Measurements from ENCODE around the gene CAPN13.

CAPN13 gene

DNA sequence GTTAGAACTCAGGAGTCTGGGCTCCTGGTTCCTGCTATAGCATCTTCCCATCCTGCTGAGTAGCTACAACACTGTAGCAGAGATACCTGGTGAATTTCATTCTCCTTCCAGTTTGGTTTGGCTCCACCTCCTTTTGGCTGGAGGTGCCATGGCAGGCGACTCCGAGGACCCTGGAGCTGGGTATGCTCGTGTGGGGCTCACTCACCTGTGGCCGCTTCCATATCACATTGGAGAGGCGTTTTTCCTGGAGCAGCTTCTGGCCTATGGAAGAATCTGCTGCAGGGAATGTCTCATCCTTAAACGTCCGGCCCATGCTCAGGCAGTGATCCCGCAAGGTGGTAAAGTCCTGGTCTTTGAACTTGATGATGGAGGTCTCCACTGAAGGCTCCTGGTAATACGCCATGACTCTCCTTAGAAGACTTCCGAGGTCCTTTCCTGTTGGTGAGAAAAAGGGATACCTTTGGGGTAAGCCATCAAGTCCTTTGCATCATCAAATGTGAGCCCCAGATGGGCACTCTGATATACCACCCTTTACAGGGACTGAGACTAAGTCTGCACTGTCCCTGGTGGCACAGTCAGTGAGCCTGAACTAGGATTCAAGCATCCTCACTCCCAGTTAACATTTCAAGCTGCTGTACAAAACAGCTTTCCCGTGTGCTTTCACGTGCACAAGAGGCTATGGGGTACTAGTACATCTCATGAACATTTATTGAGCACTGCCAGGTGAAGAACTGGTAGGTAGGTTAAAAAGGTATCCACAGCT, 20.1 kb downstream of the CAPN13 start:
- DNase-seq = no peak

DNA sequence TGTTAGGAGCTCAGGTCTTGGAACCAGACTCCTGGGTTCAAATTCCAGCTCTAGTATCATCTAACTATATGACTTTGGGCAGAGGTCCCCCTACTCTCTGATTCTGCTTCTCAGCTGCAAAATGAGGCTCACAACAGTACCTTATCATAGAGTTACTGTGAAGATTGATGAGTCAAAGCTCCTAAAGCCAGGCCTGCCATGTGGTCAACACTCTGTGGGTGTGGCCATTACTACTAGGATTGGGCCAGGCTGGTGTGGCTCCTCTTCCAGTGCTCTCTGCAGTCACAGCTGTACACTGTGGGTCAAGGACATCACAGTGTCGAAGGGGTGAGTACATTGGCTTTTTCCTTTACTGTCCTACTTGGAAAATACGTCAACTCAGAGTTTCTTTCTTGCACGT, 22.6 kb downstream of the CAPN13 start:
- no peak for DNase-seq

GRCh38 chr2:30781961-30782533, 25.2 kb downstream of the CAPN13 start:
- DNase-seq = no peak

- no peak for DNase-seq
Measured at GRCh38 chr2:30781451-30781850, 25.8 kb downstream of the CAPN13 start.

DNA sequence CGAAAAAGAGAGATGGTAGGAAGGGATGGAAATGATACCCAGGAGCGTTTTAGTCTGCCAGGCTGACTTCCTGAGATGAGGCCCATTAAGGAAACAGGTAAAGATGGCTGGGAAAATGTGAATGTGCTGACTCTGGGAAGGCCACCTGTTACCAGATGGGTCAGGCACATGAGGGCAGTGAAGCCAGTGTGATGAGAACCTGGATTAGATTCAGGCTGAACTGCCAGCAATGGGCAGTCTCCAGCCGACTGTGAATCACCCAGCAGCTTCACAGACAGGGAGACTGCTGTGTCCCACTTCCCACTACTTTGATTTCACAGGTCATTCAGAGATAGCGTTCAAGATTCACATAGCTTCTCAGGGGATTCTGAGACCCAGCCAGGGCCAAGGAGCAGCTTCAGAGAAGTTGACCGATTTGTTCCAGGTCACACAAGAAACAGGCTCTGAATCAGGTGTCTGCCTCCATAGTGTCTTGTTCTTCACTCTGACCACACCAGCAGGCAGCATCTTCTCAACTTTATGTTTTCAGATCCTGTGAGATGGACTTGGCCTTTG, 26.4 kb downstream of the CAPN13 start:
- no peak for DNase-seq

DNA sequence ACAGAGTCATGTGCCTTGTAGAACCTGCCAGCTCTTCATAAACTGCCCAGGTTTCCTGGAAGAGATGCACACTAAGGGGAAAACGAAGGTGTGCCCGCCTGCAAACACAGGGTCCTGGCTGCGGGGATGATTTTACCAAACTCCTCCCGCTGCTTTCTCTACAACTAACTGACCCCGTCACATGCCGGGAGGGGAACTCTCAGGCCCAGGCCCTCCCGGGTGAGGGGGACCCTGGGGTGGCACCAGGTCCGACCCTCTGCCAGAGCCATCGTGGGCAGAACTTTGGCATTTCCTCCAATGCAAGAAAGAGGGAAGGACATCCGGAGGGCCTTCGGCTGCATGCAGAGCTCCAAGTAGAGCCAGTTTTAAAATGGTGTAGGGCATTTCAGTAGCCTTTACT, 28.6 kb downstream of the CAPN13 start:
- DNase-seq = no peak

- DNase-seq = no peak
Measured at GRCh38 chr2:30777661-30778505, 29.4 kb downstream of the CAPN13 start.

GRCh38 chr2:30776831-30777635, 30.2 kb downstream of the CAPN13 start:
- no peak for DNase-seq

DNA sequence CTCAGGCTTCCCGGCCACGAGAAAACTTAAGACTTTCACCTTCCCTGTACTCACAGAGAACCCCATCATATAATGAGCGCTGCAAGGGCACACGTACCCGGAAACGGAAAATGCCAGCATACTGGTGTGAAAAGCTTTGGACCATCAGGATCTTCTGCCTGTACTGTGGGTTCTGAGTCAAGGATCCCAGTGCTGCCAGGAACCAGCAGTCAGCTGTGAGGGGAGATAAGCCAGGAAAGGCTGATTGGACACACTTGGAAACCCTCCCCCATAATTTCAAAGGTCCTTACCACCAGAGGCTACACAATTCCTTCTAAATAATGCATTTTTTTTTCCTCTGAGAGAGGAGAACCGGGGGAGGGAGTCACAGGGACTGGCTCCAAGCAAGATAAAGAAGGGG, 31.4 kb downstream of the CAPN13 start:
- DNase-seq = no peak

GRCh38 chr2:30772021-30772705, 35.1 kb downstream of the CAPN13 start:
- DNase-seq = no peak

- no peak for DNase-seq
Measured at GRCh38 chr2:30770816-30771576, 36.2 kb downstream of the CAPN13 start.

- no peak for DNase-seq
Measured at GRCh38 chr2:30769891-30770462, 37.3 kb downstream of the CAPN13 start.

GRCh38 chr2:30769481-30769780, 37.8 kb downstream of the CAPN13 start:
- no peak for DNase-seq

DNA sequence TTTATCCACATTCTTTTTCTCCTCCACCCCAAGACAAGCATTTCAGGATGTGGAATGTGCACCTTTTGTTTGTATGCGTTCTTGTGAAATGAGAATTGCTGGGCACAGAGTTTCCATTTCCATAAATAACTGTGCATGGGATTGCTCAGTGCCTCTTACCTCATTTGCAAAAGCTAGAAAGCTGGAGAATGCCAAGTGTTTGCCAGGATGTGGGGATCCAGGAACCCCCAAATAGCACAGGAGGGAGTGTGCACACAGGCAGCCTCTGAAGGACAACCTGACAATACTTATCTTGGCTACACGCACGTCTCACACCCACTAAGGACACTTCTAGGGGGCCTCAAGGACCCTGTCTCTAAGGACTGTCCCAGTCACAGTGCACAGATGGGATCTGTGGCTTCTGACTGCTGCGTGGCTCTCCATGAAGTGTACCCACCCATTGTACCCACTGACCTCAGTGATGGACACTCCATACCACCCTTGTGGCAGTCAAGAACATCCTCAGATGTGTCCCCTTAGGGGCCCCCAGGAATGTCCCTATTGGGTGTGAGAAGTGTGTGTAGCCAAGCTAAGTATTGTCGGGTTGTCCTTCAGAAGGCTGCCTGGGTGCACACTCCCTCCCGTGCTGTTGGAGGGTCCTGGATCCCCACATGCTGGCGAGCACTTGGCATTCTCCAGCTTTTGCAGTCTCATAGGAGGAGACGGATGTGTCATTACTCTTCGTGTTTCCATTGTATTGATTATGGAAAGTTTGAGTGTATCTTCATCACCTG, 38.4 kb downstream of the CAPN13 start:
- DNase-seq = no peak

- no peak for DNase-seq
Measured at GRCh38 chr2:30768036-30768686, 39.1 kb downstream of the CAPN13 start.

DNA sequence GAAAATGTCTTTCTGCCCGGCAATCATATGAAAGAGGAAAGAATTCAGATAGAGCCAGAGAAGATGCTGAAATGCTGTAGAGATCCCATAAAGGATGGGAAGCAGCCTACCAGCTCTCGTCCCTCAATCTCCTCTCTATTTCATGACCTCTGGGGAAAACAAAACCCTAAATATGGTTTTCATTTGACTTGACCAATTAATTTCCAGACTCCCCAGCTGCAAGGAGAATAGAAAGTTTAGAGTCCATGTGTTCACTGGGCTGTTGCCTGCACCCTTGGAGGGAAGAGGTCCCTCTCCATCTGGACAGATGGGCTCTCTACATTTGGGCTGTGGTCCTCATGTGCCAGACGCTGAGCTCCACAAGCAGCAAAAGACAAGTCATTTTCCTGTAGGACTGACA, 40.6 kb downstream of the CAPN13 start:
- no peak for DNase-seq

DNA sequence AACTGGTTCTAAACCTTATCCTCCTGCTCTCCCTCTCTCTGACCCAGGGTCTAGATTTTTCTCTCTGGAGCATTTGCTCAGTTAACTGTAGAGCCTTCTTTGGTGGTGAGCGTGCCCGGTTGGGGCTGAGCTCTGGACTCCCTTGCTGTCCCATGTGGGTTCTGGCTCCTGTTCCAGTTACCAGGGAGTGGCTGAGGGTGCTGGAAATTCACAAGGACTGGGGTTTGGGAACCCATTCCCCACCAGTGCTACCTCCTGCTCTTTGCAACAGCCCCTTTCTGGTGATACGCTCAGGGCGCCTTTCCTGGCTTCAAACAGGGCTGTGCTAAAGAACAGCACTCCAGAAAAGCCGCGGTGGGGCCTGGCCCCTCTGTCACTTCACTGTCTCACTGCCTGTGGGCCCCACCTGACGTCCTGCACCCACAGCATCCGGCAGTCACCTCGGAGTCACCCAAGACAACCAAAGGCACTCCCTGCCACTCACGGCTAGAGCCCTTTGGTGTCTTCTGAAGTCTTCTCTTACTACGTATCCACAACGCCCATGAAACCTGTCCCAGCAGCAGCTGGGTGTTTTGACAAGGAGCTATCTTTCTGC, 41.3 kb downstream of the CAPN13 start:
- DNase-seq = no peak

GRCh38 chr2:30765191-30765590, 42.1 kb downstream of the CAPN13 start:
- DNase-seq = no peak

Data from right kidney (tissue), 1 donor.